ENCODE measurements around the gene ATP4A.

The ATP4A gene

DNA sequence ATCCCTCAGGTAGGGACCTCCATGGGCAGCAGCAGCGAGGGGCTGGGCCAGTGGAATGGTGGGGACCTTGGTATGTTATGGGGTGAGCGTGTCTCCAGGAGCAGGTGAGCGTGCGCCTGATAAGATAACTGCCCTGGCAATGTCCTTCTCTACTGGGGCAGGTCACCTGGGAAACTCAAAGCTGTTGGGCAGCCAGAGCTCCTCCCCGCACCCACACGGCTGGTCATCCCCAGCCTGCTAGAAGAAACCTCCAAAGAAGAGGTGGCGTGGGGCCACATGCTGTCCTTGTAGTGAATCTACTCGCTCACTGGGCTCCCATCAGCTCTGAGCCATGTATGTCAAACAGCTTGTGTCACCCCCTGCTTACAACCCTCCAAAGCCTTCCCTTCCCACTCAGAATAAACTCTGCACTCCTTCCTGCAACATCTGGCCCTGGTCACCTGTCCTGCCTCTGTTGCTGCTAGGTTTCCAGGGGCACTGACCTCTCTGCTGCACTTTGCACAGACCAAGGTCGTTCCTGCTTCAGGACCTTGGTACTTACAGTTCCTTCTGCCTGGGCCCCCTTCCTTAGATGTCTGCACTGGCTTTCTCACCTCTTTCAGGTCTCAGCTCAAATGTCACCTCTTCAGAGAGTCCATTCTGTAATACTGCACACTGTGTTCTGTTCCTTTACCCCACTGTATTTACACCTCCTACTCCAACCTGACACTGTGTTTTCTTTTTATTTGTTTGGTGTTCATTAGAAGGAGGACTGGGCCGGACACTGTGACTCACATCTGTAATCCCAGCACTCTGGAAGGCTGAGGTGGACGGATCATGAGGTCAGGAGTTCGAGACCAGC, 1.8 kb upstream of the ATP4A start:
- no peak for DNase-seq

DNA sequence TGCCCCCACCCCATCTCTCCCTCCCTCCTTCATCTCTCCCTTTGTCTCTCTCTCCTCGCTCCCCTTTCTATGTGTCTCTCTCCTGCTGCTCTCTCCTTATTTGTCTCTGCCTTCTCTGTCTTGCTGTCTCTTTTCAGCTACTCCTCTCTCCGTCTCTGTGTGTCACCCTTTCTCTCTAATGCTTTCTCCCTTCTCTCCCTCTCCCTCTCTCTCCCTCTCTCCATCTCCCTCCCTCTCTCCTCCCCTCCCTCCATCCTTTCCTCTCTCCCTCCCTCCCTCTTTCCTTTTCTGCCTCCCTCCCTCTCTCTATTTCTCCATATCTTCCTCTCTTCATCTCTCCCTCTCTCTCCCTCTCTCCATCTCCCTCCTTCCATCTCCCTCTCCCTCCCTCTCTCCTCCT, 682 bp downstream of the ATP4A start:
- DNase-seq = no peak

DNA sequence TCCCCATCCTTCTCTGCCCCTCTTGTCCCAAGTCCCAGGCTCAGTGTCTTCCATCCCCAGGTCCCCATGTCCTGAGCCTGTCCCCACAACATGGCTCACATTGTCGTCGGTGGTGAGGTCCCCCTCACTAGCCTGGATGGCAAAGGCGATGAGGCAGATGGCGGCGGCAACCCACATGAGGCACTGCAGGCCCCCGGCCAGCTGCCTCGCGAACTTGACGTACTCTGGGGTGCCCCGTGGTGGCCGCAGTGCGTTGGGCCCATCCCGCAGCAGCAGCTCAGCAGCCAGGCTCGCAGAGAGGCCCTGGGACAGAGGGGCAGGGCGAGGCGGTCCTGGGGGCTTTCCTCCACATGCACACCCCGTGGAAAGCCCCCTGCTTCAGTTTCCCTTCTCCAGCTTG, 1.1 kb downstream of the ATP4A start:
- DNase-seq = no peak

DNA sequence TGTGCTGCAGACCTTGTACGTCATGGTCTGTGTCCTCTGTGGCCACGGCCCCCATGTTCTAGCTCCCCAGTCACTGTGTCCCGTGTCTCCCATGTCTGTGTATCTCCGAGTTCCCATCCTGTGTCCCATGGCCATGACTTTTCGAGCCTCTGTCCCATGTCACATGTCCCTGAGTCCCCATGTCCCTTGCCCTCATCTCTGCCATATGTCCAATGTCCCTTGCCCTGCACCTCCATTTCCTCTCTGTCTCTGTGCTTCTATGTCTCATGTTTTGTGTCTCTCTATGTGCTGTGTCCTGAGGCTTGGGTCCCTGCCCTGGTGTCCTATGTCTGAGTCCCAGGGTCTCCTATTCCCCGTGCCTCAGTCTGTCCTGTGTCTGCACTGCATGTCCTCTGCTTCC, 2.0 kb downstream of the ATP4A start:
- DNase-seq = no peak

DNA sequence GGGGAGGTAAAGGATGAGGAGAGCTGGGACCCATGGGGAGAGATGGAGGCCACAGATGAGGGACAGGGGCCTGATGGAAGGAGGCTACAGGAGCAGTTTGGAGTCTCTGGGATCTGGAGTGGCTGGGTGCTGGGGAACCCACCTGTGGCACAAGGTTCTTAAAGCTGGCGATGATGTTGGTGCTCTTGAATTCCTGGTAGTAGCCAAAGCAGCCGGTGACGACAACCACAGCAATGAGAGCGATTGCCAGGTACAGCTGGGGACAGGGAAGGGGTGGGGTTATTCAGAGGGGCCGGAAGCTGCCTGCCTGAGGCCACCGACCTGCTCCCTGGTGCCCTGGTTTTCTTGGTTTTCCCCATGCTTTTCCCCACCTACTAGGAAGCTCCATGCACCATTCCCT, 2.8 kb downstream of the ATP4A start:
- DNase-seq = no peak

DNA sequence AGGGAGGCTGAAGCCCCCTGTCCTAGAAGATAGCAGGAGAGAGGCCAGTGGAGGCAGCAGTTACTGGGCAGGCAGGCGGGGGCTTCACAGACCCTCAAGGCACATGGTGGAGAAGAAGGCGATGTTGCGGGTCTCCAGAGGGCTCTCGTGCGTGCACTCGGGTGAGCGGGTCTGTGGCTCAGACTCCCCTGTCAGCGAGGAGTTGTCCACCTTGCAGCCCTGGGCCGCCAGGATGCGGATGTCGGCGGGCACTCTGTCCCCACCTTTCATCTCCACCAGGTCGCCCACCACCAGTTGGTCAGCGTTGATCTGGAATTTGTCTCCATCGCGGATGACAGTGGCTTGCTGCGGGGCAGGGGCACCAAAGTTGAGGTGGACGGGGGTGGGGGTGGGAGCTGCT, 3.2 kb downstream of the ATP4A start:
- DNase-seq = no peak

DNA sequence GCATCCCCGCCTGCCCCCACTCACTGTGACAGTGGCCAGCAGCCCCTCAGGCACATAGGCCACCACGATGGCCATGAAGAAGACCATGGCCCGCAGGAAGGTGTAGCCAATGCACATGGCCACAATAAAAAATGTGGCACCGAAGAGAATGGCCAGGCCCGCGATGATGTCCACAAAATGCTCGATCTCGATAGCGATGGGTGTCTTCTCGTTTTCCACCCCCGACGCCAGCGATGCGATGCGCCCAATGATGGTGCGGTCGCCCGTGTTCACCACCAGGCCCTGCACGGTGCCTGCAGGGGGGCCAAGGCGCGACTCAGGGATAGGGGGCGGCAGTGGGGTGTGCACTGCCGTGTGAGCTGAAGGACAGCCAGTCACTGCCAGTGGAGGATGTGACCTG, 3.7 kb downstream of the ATP4A start:
- no peak for DNase-seq

DNA sequence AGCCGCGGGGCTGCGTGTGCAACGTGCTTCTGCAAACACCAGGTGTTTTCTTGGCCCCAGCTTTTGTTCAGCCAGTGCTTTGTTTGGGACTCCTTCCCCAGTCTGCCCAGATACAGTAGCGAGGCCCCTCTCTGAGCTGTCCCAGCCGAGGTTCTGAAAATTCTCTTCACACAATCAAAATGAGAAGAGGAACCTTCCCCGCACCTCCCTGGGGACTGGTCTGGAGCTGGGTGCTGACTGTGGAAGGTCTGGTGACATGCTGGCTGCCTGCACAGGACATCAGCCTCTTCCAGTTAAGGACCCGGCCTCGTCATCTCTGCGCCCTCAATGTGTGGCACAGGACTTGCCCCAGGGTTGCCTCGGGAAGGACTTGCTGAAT, 4.2 kb downstream of the ATP4A start:
- DNase-seq = no peak

DNA sequence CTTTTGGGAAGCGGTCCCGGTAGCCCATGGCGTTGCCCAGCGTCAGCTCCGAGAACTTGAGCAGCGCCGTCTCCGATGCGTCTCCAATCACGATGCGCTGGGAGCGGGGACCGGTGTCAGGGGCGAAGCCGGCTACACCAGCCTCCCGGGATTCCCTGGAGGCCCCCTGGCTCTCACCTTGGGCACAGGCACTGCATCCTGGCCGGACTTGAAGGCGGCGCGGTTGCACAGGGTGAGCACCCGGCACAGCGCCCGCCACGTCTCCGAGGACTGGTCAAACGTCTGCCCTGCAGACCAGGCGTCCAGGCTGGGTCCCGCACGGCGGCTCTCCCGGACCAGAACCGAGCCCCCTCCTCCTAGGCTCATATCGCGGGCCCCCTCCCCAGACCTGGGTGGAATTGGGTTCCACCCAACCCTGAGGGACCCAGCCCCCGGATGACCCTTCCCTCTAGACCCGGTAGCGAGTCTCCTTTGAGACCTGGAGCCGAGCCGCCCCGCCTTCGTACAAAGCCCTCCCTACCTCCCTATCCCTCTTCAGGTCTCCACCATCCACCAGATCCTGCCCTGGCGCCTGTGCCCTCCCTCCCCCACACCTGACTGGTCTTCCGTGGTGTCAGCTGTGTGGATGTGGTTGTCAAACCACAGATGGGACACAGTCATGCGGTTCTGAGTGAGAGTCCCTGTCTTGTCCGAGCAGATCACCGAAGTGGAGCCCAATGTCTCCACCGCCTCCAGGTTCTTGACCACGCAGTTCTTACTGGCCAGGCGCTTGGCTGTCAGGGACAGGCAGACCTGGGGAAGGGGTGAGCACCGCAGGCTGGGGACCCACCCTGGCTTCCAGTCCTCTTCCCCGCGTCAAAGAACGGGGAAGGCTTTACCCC, 4.8 kb downstream of the ATP4A start:
- DNase-seq = no peak

DNA sequence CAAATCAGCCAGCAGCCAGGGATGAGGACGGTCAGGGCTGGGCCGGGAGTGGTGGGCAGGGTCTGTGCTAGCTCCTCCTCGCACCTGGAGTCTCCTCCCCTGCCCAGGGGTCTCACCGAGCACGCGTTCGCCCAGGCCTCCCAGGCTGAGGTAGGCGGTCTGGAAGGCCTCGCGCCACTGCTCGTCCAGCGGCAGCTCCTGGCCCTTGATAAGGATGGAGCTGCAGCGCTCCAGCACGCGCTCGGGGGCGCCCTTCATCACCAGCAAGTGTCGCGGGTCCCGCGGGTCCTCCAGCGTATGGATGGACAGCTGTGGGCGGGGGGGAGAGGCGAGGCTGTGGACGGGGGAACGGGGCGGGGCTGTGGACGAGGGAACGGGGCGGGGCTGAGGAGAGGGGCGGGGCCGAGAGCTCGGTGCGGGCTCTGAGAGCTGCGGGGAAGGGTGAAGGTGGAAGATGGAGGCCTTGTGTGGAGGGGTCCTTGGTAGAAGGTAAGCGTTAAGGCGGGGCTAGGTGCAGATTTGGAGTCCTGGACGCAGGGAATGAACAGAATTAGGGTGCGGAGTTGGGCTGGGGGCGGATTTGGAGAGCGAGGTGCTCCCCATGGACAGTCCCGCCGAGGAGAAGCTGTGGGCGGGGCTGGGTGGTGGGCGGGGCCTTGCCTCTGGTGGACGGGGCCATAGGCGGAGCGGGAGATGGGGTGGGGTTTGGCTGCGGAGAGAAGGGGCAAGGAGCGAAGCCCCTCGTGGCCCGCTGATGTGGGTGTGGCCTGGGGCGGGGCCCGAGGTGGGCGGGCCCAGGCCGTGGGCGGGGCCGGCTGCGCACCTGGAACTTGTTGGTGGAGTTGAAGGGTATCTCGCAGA, 5.7 kb downstream of the ATP4A start:
- no peak for DNase-seq

DNA sequence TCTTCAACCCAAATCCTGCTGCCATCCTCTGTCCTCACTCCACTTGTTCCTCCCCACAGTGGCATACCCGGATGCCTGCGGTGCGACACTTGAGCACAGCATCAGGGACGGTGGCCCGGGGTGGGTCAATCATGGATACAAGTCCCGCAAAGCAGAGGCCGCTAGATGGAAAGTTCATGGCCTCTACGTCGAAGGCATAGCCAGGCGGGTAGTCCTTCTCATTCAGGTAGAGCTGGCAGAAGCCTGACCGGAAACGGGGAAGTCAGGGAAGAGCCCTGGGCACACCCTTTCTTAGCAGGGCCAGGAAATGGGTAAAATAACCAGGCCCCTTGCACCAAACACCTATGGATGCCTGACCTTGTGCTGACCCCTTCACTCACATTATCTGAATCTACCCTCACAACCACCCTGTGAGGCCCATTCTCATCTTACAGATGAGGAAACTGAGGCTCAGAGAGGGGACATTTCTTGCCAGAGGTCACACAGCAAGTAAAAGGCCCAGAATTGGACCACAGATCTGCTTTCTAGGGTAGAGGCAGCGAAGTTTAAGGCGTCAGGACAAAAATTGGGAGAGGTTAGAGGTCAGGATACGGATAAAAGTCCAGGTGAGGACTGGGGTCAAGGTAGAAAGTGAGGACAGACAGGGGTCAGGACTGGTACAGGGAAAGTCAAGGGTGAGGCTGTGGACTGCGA, 6.5 kb downstream of the ATP4A start:
- DNase-seq = no peak

DNA sequence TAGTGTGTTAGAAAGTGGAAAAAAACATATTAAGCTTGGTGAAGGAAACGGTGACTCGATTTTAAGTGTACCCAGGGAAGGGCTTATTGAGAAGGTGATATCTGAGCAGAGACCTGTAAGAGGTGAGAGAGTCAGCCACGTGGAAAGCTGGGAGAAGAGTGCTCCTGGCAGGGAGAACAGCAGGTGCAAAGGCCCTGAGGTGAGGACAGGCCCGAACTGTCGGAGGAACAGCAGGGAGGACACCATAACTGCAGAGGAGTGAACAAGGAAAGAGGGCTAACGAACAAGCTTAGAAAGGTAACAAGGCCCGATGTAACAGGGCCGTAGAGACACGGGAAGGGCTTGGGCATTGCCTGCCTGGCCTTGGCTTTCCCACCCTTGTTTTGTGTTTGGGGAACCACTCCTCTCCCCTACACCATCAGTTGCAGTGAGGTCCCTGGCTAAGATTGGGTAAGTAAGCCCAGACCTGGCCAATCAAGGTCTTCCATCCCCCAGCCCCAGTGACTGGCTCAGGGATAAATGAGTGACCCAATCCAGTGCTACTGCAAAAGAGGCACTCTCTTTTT, 7.3 kb downstream of the ATP4A start:
- DNase-seq = no peak

DNA sequence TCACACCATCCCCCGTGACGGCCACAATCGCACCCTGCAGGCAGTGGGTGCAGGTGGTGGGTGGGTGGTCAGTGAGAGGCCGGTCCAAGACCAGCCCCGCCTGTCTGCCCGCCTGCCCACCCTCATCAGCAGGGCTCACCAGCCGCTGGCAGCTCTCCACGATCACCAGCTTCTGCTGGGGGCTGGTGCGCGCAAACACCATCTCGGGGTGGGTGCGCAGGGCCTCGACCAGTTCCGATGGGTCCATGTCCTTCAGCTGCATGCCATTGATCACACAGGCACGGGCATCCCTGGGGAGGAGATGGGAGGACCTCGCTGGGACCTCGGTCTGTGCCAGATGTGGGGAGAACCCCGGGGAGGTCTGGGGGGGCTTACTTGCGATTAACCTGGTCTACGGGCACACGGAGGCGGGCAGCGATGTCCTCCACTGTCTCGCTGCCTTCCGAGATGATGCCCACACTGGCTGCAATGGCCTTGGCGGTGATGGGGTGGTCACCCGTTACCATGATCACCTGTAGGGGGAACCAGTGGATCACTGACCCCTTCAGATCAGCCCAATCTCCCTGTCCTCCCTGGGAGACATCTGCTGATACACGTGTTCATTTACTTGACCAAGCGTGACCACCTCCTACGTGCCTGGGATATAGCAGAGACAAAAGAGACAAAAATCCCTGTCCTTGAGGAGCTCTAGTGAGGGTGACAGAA, 8.0 kb downstream of the ATP4A start:
- no peak for DNase-seq

DNA sequence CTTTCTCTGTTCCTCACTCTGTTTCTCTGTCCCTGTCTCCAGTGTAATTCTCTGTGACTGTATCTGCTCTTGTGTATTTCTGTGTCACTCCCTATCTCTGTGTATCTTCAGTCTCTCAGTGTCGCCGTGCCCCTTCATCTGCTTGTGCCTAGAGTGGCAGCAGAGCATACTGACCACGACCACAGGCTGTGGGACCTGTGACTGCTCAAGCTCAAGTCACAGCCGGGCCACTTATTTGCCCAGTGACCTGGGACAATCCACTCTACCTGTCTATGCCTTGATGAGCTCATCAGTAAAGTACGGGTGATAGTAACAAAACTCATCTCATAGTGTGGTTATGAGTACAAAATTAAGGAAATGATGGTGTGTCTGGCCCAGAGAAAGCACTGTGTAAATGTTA, 9.4 kb downstream of the ATP4A start:
- no peak for DNase-seq

DNA sequence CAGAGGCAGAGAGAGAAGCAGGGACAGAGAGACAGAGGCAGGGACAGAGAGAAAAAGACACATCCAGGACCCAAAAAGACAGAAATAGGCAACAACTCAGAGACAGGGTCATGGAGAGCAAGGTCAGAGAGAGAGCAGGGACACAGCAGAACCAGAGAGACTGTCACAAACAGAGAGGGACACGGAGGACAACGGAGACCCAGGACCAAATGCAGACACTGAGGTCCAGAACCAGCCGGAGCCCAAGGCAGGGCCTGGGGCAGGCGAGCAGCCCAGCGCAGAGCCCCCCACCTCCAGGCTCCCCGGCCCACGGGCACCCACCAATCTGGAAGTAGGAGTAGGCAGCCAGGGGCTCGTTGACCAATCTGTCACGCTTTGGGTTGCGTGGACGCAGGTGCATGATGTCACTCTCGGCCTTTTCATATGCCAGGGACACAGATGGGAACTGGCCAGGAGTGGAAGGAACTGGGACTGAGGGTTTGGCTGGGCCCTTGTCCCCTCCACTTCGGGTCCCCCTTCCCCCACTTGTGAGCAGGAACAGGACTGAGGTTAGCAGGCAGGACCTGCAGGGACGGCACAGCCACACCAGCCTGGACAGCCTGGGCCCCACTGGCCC, 10.0 kb downstream of the ATP4A start:
- no peak for DNase-seq

DNA sequence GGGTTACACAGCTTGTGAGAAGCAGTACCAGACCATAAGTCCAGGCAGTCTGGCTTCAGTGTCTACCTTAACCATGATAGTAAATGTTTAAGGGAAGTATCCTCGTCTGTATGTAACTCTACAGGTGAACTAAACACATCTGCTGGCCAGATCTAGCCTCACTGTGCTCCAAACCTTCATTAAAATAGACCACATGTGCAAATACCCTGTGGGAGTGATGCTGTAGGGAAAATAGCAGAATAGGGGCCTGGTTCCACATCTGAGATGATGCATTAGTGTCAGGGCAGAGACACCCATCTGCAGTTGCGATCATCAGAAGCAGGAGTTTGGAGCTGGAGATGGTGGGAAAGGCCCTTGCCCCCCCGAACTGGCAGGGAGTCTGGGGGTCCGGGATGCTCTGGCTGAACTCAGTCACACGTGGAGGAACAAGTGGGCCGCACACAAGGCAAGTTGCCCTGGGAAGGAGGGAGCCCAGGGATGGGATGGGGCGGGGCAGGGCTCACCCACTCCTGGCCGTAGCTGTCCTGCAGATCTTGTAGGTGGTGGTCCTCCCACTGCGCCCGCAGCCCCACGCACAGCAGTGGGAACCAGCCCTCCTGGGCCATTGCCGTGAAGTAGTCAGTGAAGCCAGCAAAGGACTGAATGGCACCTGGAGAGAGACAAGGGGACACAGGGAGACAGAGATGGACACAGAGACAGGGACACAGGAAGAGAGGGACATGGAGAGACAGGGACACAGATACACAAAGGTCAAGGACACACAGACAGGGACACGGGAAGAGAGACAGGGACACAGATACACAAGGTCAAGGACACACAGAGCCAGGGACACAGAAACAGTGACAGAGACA, 10.7 kb downstream of the ATP4A start:
- DNase-seq = no peak

DNA sequence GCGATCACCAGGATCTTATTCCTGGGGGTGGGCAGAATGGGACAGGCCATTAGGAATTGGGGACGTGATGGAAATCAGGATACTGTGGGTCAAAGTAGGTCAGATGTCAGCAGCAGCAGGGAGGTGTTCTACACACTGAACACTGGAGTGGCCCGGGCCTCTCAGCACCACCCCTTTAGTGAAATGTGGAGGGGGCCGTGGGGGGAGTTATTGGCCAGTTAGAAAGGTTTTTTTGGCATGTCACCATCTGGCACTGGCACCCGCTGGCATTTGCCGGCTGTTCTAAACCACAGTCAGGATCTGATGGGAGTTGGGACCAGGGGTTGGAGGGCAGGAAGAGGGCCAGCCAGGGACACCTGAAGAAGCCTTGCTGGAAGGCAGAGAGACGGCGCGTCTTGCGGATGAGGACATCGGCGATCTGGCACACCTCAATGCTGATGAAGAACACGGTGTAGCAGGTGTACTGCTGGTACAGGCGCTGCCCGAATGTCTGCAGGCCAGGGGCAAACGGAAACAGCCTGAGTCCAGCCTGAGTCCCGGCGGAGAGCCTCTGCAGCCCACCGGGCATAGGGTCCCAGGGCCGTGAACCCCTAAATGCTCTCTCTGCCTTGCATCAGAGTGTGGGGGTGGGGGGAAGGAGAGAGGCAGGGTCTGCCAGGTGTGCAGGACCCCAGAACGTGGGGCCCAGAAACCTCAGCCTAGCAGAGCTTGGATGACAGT, 12.2 kb downstream of the ATP4A start:
- DNase-seq = no peak

DNA sequence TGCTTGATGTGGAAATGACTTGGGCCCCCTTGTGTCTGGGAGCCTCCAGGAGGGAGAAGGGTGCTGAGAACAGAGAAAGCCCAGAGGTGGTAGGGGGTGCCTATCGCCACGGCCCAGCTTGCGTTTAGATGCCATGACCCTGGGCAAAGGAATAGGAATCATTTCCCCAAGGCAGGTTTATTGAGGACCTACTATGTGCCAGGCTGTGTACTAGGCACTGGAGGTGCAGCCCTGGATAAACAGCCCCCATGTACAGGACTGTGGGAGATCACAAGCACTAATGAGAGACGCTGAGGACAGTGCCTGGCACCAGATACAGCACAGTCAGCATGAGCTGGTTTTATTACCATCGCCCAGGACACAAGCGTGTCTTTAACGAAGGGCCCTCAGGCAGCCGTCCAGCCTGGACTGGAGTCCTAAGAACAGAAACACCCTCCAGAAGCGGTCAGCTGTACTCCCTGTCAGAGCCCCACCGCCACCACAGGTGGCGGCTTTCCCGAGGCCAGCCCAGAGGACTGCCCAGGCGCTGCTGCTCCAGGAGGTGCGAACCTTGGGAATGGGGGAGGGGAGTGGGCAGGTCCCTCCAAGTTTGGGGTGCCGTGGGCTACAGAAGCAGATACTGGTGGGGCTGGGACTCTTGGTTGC, 13.5 kb downstream of the ATP4A start:
- DNase-seq = no peak

Data from cortex of kidney (tissue), 1 donor.